Measurements from ENCODE around the gene PINLYP.

- TF ChIP-seq RBM14 (IDR thresholded peaks at IDR 0.05; ENCODE audit: borderline replicate concordance, insufficient read depth, low read depth, low read length) (no peak), JUN (IDR thresholded peaks at IDR 0.05; ENCODE audit: borderline replicate concordance, low read depth, low read length) (no peak), JUN (CRISPR knock-in tag; IDR thresholded peaks at IDR 0.05; ENCODE audit: borderline replicate concordance) (no peak), TCF7 (IDR thresholded peaks at IDR 0.05; ENCODE audit: borderline replicate concordance) (no peak)
These were observed 20.3 kb upstream of the PINLYP start for GRCh38 chr19:43555185-43555770.

Data from K562 (cell line).